HG03342 (cell line): ENCODE data around the gene FYN.
A peak's percentile ranks its signal among the peaks of the same experiment; 100 is the strongest.

Experiments used
- ATAC-seq: cut with Tn5 transposase; IDR thresholded peaks from one replicate; pipeline ENCODE4 v1.9.1; 2021; ENCODE audit warnings: mild to moderate bottlenecking, moderate library complexity; ENCODE audit not compliant: unreplicated experiment

FYN gene

DNA sequence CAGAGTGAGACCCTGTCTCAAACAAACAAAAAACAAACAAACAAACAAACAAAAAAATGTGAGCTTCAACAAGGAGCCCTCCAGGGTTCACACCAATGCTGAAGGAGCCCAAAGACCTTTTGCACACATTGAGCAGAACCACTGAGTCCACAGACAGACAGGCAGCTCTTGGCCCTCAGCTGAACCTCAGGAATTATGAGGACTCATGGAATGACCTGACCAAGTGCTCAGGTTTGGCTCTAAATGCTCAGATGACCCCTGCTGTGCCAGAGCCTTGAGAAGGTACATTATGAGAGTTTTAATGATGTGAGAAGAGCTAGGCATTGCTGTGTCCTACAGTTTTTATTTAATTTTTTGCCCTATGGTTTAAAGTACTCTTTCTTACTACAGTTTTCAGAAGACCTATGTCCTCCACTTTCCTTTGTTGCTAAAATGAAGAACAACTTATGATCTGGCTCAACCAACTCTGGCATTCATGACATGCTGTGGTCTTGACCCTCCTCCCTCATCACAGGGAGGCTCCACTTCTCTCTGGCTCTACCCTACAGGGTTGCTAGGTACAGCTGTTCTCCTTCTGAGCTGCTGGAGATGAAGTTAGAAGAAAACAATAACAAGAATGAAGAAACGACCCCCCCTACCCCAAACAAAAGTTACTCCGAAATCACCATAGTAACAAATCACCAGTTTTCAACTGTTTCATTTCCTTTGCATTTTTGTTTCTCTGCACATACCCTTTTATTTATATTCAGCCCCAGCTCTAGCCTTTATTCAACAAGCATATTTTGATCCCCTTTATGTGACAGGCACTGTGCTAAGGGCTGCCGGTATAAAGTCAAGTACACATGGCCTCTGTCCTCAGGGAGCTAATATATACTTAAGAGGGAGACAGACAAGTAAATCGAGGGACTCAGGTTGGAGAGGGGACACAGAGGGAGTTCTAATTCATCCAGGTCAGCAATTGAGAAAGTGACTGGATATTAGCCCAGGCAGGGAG lies 138.9 kb downstream of the FYN start:
- no peak for ATAC-seq

DNA sequence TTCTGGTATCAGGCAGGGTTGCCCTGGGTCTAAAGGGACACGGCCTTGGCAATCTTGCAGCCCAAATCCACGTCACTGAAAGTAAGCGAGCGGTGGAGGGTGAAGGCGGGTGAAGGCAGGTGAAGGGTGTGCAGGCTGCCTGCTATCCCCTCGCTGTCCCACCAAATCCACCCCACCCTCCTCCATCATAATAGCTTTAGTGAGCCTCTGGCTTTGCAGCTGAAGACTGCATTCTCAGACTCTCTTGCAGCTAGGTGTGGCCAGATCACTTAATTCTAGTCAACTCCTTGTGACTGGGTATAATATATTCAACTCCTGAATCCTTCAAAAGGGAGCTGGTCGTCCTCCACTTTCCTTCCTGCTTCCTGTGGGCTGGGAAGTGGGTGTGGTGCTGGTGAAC lies 140.9 kb downstream of the FYN start:
- no peak for ATAC-seq

DNA sequence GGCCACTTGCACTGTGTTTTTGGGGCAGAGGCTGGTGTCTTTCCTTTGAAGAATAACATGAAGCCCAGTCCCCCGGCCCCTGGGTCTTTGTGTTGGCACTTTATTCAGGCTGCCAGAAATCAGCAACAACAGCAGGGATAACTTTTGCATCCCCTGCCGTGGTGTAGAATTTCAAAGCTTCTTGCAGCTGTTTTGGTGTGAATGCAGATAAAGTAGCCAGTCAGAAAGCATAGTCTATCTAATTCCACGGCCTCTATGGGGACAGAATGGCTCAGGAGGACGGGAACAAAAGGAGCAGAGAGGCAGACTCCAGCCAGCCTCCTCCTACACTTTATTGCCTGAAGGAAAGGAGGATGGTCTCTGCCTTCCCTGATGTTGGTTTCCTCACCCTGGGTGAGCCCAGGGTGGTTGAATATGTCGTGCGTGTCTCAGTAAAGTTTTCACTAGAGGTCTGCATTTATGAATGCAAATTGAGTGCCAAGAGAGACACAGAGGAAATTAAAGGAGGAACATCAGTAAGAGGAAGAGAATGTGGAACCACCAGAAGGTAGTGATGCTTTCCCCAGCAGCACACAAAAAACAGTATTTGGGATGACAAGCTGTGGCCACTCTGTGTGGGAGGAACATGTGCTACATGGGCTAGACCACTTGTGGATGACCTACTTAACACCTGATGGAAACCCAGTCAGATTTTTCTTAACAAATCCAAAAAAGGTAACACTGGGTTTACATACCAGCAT lies 141.6 kb downstream of the FYN start:
- ATAC-seq: no peak

DNA sequence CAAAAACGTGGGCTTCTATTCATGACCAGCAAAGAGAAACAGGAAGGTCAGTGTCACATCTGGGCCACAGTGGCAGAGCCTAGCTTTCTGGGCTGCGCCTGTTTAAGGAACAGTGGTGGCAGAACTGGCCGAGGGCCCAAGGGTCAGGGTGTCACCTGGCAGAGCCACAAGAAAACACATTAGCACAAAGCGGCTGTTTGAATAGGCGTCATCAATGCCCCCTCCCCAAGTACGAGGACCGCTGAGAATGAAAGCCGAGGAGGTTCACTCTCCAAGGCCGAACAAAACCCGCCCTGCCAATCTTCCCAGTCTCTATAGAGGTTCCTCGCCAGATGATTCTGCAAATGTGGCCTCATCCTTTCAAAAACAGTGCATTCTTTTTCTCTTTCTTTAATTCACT lies 142.4 kb downstream of the FYN start:
- no peak for ATAC-seq

DNA sequence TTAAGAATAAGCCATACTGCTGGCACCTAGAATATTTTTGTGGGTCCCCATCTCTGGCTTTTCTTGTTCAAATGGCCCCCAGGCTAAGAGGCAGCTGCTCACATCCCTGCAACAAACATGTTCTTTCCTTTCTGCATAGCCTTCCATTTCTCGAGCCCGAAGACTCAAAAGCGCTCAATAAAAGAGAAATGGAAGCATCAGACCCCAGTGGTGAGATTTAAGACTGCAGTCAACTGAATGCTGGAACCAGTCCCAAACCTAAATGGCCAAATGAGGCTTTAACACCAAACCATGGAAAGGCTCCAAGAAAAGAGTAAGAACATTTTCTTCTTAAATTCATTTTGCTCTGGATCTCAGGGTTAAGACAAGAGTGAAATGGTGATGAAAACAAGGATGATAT lies 145.4 kb downstream of the FYN start:
- ATAC-seq: no peak

DNA sequence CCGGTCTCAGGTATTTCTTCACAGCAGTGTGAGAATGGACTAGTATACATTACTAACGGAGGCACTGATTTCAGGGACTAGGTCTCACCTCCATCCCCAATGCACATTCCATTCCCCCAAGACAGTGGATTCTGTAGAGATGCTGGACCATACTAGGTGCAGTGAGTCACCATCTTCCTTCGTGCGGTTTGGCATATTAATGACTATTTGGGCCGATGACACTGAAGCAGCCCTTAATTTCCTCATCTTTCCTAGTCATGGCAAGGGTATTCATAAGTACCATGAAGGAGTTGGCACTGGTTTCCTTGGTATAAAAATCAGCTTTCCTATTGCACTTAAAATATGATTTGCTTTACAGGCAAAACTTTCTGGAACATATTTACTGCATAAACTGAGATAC lies 146.2 kb downstream of the FYN start:
- ATAC-seq: no peak

DNA sequence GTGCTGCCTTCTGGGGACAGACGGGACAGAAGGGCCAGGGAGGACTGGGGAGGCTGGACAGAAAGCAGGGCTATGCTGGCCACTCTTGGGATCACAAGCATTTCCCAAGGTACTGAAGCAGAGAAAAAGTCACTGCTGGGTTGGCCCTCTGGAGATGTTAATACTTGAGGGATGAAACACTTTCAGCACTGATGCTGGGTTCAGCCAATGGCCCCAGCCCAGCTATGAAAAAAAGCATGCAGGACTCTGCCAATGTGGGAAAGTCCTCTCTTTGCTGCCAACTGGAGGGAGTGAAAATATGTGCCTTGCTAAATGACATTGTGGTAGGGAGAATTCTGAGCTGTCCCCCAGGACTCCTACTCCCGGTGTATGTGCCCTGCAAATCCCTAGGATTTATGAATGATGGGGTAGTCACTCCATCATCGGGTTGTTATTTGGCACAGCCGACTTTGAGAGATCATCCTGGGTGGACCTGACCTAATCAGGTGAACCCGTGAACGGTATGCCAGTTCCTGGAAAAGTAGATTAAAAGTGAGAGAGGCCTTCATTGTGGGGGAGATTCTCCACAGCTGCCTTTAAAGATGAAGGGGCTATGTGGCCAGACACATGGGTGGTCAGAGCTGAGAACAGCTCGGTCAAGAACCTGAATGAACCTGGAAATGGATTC lies 147.7 kb downstream of the FYN start:
- no peak for ATAC-seq

DNA sequence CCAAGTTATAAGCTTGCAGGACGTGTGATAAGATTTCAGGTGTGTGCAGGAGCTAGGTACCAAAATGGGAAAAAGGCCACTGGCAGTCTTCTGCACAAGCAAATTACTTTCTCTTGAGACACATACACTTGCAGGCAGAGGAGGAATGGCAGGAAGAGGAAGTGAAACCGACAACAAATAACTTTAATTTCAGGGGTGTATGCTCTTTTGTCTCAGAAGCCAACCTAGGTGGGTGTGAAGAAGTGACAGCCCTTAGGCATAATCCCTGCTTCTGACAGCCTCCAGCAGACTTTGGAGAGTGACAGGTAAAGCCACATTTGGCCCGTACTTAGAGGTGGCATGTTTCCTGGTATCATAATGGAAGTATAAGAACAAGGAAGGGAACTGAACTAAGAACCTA lies 148.7 kb downstream of the FYN start:
- peak; percentile 98 for ATAC-seq

DNA sequence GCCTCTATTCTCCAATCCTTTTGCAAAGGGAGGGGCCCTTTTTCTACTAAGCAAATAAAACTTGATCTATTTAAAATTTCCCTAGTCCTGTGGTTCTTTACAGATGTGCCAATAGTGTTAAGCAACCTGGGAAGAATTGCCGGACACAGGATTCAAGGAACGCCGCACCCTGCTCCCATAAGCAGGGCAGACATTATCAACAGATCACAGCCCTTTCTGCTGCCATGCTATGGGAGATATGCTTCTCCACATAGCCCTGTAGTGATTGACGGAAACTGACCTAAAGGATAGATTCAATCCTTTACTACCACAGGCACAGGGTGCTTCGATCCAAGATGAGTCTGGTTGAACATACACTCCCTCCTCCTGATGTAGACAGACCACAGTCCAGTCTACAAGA lies 149.2 kb downstream of the FYN start:
- ATAC-seq: peak; percentile 17

DNA sequence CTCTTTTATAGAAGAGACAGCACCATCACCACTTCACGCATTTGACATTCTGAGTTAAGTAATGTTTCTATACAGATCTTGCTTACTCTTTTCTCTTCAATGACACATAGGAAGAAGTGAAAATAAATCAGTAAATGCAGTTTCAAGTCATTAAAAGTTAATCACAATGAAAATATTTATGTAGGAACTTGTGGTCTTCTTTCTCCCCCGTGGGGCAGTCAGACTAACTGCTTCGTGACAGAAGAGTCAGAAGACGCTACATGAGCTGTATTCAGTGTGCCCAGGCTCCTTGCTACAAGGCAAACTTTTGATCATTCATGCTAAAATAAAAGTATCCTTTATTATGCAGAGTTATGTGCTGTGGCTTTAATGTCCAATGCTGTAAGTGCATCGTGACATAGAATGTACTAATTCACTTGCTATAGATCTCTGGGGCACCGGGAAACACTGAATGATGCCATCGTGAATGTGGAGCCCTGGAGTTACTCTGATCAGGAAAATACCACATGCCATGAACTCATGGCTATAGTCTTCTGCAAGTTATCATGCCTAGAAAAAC lies 149.8 kb downstream of the FYN start:
- ATAC-seq: no peak

DNA sequence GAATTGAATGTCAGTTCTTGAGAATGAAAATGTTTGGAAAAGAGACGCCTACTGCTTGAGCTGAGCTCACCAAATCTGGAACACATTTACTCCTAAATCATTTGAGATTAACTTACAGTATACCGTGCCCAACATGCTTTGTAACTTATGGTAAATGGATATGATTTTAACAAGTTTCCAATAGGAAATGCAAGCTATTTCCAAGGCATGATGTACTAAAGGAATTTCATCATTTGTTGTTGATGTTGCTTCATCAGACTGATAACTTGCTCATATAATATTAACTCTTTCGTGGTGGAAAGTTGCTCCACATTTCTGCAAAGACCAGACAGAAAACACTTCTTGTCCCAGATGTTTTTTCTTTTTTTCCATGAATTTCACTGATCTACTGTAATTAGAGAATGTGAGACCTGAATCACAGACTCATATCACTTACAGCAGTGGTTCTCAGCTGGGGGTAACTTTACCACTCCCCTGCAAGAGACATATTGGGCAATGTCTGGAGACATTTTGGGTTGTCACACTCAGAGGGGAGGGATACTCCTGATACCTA lies 151.0 kb downstream of the FYN start:
- no peak for ATAC-seq

DNA sequence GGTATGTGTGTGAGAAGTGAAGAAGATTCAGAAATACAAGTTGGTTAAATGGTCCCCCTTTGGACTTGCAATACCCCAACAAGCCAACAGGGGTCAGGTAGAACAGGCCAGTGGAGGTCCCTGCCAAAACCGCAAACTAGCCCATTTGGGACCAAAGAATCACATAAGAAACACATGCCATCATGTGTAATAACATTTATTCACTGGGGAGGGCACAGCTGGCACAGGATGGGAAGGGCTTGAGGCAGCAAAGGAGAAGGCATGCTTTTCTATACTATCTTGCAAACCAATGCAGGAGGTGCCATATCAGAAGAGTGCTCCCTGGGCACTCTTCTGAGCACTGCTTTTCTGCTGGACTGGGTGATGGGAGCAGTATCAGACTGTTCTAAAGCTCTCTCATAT lies 151.5 kb downstream of the FYN start:
- ATAC-seq: no peak

DNA sequence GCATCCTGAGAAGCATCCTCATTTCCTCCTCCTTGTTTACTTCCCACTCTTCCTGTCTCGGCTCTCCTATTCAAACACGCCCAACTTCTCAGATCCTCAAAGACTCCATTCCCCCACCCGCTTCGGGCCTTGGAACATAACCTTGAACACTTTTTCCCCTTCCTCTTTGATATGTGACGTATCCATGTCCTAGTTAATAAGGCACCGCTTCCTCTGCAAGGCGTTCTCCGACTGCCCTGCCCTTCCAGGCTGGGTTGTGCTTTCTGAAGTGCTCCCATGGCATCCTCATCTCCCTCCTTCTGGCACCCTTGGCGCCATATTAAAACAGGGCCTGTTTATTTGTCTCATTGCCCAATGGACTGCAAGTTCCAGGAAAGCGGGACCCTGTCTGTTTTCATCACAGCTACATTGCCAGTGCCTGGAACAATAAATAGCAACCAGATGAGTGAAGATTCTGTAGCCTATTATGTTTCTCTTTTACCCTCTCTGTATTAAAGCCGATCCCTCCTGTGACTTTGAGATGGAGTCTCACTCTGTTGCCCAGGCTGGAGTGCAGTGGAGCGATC lies 152.2 kb downstream of the FYN start:
- ATAC-seq: no peak

DNA sequence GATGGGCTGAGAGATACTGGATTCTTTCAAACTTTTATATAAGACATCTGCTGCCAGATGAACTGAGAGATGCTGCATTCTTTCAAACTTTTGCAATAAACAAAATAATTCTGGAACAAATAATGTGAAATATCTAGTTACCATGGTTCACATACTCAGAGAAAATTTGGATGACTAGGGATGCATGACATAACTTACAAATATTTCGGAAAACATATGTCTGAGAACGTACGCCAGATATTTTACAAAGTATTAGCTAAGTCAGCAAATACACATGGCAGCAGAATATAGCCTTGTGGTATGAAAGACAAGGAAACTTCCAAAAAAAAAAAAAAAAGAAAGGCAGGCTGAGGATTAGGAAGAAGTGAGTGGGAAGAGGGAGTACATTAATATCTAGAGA lies 154.3 kb downstream of the FYN start:
- no peak for ATAC-seq

DNA sequence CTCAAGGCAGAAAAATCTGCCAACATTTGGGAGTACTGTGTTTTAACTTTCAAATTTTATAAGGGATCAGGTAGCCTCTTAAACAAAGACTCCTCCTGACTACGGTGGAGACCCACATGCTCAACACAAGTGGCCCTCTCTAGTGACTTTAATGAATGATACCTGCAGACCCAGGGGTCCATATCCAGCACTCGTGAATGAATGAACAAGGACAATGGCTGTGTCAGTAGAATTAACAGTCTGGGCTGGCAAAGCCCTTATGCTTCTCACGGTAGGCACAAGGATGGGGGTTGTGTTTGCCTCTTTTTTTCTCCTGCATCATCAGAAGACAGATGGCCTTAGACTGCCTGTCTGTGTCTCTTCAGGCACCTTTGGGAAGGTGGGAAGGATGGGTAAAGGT lies 154.9 kb downstream of the FYN start:
- ATAC-seq: no peak

DNA sequence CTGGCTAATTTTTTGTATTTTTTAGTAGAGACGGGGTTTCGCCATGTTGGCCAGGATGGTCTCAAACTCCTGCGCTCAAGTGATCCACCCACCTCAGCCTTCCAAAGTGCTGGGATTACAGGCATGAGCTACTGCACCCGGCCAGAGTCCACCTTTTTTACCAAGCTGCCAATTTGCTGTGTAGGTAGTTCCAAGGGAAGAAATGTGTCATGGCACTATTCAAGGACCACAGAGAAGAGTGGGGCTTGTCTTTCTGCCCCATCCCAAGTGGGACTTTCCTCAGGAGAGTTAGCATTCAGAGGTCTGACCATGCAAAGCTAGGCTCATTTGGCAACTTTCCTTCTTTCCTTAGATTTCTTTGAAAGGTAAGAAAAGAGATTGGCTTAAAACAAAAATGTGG lies 155.6 kb downstream of the FYN start:
- no peak for ATAC-seq

DNA sequence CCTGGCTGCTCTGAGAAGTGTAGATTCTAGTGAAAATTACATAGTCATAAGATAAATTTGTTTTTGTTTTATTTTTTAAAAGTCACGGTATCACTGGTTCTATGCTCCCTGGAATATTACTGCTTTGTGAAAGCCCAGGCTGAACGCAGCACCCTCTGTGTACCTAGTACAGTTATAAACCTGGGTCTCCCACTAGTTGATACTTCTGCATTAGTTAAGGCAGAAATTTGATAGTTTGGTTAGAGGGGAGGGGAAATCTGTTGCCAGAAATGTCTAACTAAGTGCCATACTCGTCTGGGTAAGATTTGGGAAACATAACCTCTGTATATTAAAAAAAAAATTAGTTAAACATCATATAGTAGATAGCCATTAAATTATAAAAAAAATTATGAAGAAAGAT lies 156.9 kb downstream of the FYN start:
- ATAC-seq: no peak

DNA sequence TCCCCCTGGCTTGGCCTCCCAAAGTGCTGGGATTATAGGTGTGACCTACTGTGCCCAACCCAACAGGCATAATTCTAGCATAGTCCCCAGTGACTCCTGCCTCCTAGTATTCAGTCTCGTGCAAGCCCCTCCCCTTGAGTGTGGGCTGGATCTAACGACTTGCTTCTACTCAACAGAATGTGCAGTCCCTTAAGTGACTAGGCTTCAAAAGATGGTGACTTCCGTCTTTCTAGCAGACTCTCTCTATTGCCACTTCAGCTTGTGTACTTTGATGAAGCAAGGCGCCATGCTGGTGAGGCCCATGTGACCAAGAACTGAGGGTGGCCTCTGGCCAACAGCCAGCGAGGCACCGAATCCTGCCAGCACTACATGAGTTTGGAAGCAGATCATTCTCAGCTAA lies 157.9 kb downstream of the FYN start:
- no peak for ATAC-seq

DNA sequence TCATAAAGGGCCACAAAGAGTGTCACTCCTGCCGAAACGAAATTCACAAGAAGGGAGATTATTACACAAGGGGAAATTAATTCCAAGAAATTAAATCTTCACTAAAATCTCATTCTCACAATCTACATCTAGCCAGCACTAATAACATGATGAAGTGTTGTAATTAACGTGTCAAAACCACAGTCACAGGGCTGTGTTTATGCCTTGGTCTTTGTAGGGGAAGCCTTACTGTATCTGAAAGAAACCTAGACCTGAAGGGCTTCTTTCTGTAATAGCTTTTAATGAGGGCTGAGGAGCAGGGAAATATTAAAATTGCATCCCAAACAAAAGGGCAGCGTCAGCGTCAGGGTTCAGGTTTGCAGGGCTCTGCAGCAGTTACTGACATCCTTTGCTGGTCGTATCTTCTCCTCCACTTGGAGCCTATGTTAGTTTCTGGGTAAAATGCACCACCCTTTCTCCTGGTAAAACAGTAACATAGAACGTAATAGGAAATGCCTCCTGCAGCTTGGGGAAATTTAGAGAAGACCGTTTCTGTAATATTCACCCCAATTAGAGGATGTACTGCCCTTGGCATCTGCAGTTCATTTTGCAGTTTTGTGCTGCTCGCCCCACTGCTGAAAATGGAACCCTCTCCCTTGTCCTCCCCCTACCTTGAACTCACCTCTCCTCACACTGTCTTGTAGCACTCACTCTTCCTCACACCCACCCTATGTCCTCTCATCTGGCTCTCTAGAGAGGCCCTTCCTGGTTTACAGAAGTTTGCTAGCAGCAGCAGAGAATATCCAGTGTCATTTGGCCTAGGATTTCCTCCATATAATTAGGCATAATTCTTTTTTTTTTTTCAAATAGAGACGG lies 158.6 kb downstream of the FYN start:
- ATAC-seq: no peak

DNA sequence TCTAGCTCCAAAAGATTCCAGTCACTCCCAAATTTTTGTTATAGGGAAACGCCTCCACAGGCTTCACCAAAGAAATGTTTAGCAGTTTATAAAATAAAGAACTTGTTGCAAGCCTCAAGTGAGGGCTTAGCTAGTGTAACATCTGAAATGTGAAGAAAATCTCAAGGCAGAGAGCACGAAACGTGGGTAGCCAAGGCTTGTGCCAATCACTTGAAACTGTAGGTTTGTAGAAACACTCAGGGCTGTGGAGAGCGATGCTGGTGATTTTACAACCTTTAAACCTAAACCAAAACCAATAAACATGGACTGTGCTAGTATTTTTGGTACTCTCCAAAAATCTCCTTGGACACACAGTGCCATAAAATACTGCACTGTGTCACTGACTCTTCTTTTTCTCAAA lies 159.4 kb downstream of the FYN start:
- ATAC-seq: no peak
